Mesenchymal stem cell (in vitro differentiated cells and primary cell): ENCODE measurements around the gene GRHL1.

Experiments used
- DNase-seq: peaks from one replicate; pipeline ENCODE4 v3.0.0-alpha.2; 2013
- H2AFZ ChIP-seq: one replicate; pipeline ENCODE4 v1.6.1; 2013; ENCODE audit warnings: low read depth, mild to moderate bottlenecking, control low read depth, inconsistent platforms, low read length, moderate library complexity
- H2AK5ac ChIP-seq: 2 replicates; pipeline ENCODE4 v1.6.1; 2013; ENCODE audit warnings: low read length, moderate library complexity, mild to moderate bottlenecking, inconsistent platforms; ENCODE audit not compliant: severe bottlenecking
- H2BK120ac ChIP-seq: one replicate; pipeline ENCODE4 v1.6.1; 2013; ENCODE audit warnings: low read depth, mild to moderate bottlenecking, inconsistent platforms, low read length, moderate library complexity
- H2BK12ac ChIP-seq, 2 experiments: one replicate each; pipeline ENCODE4 v1.6.1; 2013; ENCODE audit warnings: inconsistent platforms in 2 of 2, low read length in 2 of 2, mild to moderate bottlenecking in 2 of 2, moderate library complexity in 2 of 2, control low read depth in 1 of 2
- H2BK15ac ChIP-seq: one replicate; pipeline ENCODE4 v1.6.1; 2013; ENCODE audit warnings: mild to moderate bottlenecking, low read depth, inconsistent platforms; ENCODE audit not compliant: poor library complexity, severe bottlenecking
- H2BK5ac ChIP-seq: 2 replicates; pipeline ENCODE4 v1.6.1; 2013; ENCODE audit warnings: low read depth, mild to moderate bottlenecking, low read length, control low read depth, inconsistent platforms; ENCODE audit not compliant: poor library complexity, severe bottlenecking
- H3K14ac ChIP-seq, 2 experiments: one replicate each; pipeline ENCODE4 v1.6.1; 2013; ENCODE audit warnings: inconsistent platforms in 2 of 2, low read length in 2 of 2, control low read depth in 1 of 2, mild to moderate bottlenecking in 1 of 2, moderate library complexity in 1 of 2
- H3K18ac ChIP-seq, 2 experiments: one replicate each; pipeline ENCODE4 v1.6.1; 2013; ENCODE audit warnings: inconsistent platforms in 2 of 2, low read length in 2 of 2, control low read depth in 1 of 2, low read depth in 1 of 2, mild to moderate bottlenecking in 1 of 2
- H3K23ac ChIP-seq, 2 experiments: one replicate each; pipeline ENCODE4 v1.6.1; 2013; ENCODE audit warnings: inconsistent platforms in 2 of 2, low read length in 2 of 2, mild to moderate bottlenecking in 2 of 2, moderate library complexity in 2 of 2, control low read depth in 1 of 2
- H3K27ac ChIP-seq: 2 replicates; pipeline ENCODE4 v1.5.1; 2013; ENCODE audit warnings: mild to moderate bottlenecking, moderate library complexity, low read length, control low read depth, inconsistent platforms; ENCODE audit not compliant: poor library complexity, severe bottlenecking
- H3K27me3 ChIP-seq, 2 experiments: 2 replicates each; pipeline versions ENCODE4 v1.6.1 to v1.7.0; 2013; ENCODE audit warnings: low read length in 2 of 2, mild to moderate bottlenecking in 2 of 2, moderate library complexity in 2 of 2, control low read depth in 1 of 2, inconsistent platforms in 1 of 2; ENCODE audit not compliant: control insufficient read depth in 1 of 2, insufficient read depth in 1 of 2
- H3K36me3 ChIP-seq, 2 experiments: 2 replicates each; pipeline versions ENCODE4 v1.6.1 to v1.7.0; 2013; ENCODE audit warnings: low read length in 2 of 2, control low read depth in 1 of 2, inconsistent platforms in 1 of 2, low read depth in 1 of 2, mild to moderate bottlenecking in 1 of 2; ENCODE audit not compliant: insufficient read depth in 2 of 2, control insufficient read depth in 1 of 2
- H3K4ac ChIP-seq, 2 experiments: one replicate each; pipeline ENCODE4 v1.6.1; 2013; ENCODE audit warnings: inconsistent platforms in 2 of 2, low read length in 2 of 2, mild to moderate bottlenecking in 2 of 2, moderate library complexity in 2 of 2, control low read depth in 1 of 2, low read depth in 1 of 2
- H3K4me1 ChIP-seq: 2 replicates; pipeline ENCODE4 v1.6.1; 2013; ENCODE audit warnings: low read depth, low read length, control low read depth; ENCODE audit not compliant: control insufficient read depth, insufficient read depth
- H3K4me2 ChIP-seq: 2 replicates; pipeline ENCODE4 v1.6.1; 2013; ENCODE audit warnings: low read length, mild to moderate bottlenecking, inconsistent platforms; ENCODE audit not compliant: poor library complexity, severe bottlenecking
- H3K4me3 ChIP-seq, 2 experiments: 2 replicates each; pipeline versions ENCODE4 v1.5.1 to v1.7.0; 2013; ENCODE audit warnings: low read length in 2 of 2, mild to moderate bottlenecking in 2 of 2, control low read depth in 1 of 2, low read depth in 1 of 2; ENCODE audit not compliant: insufficient read depth in 1 of 2
- H3K79me1 ChIP-seq: replicated peaks from 2 replicates; pipeline ENCODE4 v1.6.1; 2013; ENCODE audit warnings: mild to moderate bottlenecking, control low read depth, low read length, inconsistent platforms; ENCODE audit not compliant: poor library complexity, severe bottlenecking
- H3K9ac ChIP-seq: 2 replicates; pipeline ENCODE4 v1.7.0; 2013; ENCODE audit warnings: mild to moderate bottlenecking, low read length, moderate library complexity
- H3K9me3 ChIP-seq: 2 replicates; pipeline ENCODE4 v1.7.0; 2013; ENCODE audit warnings: mild to moderate bottlenecking, low read length; ENCODE audit not compliant: control insufficient read depth
- H4K8ac ChIP-seq: one replicate; pipeline ENCODE4 v1.6.1; 2013; ENCODE audit warnings: inconsistent platforms, mild to moderate bottlenecking, low read length, moderate library complexity
- H4K91ac ChIP-seq: one replicate; pipeline ENCODE4 v1.6.1; 2013; ENCODE audit warnings: mild to moderate bottlenecking, low read length, inconsistent platforms
- WGBS: methylation state at CpG from one replicate; pipeline ENCODE4 v1.1.7; 2013; ENCODE audit warnings: mixed read lengths; 5-methylcytosine and 5-hydroxymethylcytosine counted together

The GRHL1 gene

DNA sequence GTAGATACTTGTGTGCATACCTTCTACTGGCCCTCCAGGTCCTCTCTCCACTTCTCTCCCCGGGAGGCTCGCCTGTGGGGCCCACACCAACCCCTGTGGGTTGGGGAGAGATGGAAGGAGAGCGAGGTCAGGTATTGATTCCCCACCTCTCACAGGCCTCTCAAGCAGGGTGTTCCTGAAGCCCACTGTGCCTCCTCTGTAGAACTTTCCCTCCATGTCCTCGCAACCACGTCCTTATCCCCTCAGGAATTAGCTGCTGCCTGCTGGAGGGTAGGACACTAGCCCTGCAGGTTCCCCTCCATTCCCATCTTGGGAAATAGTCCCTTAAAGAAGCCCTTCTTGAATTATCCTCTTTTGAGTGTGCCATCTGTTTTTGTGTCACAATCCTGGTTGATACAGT is 52.9 kb downstream of the GRHL1 start:
- peaks cover 9% of the 10 kb centered on the region for H3K4me1 ChIP-seq
- H3K18ac ChIP-seq, result no peak overlapping the region
- H4K8ac ChIP-seq, result no peak overlapping the region
- no peak overlapping the region for H3K9ac ChIP-seq
- no peak overlapping the region for H3K4me2 ChIP-seq
- no peak overlapping the region for H3K14ac ChIP-seq
- no peaks in the 10 kb centered on the region for H3K9me3 ChIP-seq
- no peak overlapping the region for H2BK120ac ChIP-seq
- H3K4ac ChIP-seq, result no peak overlapping the region
- no peaks in the 10 kb centered on the region for H3K79me1 ChIP-seq
- H2BK5ac ChIP-seq, result no peak overlapping the region
- no peak for DNase-seq
- no peak overlapping the region for H4K91ac ChIP-seq
- H3K27ac ChIP-seq, result no peak overlapping the region
- no peak overlapping the region for H3K4me3 ChIP-seq
- 89% methylated on average over 5 of the region's 5 CpGs for WGBS
- H3K36me3 ChIP-seq, result no peaks in the 10 kb centered on the region
- H2BK15ac ChIP-seq, result no peak overlapping the region
- no peak overlapping the region for H2AK5ac ChIP-seq
- H3K27me3 ChIP-seq, result no peaks in the 10 kb centered on the region
- H2BK12ac ChIP-seq, result no peak overlapping the region
- no peak overlapping the region for H3K23ac ChIP-seq
- H2AFZ ChIP-seq, result no peak overlapping the region

DNA sequence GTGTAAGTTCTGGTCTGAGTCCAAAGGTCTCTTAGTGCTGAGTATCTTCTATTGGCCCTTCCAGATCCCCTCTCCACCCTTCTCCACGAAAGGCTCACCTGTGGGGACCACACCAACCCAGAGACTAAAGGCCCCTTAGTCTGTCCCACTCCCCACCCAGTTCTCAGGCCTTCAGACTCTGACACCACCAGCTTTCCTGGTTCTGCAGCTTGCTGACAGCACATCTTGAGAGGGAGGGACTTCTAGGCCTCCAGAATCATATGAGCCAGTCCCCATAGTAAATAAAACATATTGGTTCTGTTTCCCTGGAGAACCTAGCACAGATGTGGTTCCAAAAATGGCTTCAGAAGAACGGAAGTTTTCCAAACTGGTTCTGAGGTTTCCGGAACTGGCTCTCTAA is 53.3 kb downstream of the GRHL1 start:
- Histone ChIP-seq H3K36me3 (no peaks in the 10 kb centered on the region), H3K27me3 (no peaks in the 10 kb centered on the region), H2BK120ac (no peak overlapping the region), H2BK5ac (no peak overlapping the region), H2AFZ (no peak overlapping the region), H3K9ac (no peak overlapping the region), H2BK15ac (no peak overlapping the region), H3K4me3 (no peak overlapping the region), H3K23ac (no peak overlapping the region), H4K8ac (no peak overlapping the region), H3K4me1 (peaks cover 11% of the 10 kb centered on the region), H3K27ac (no peak overlapping the region), H3K9me3 (no peaks in the 10 kb centered on the region), H3K18ac (no peak overlapping the region), H3K4me2 (no peak overlapping the region), H3K79me1 (no peaks in the 10 kb centered on the region), H2BK12ac (no peak overlapping the region), H3K14ac (no peak overlapping the region), H3K4ac (no peak overlapping the region), H4K91ac (no peak overlapping the region), H2AK5ac (no peak overlapping the region)
- 72% methylated on average over 3 of the region's 3 CpGs for WGBS
- no peak for DNase-seq

GRCh38 chr2:10005461-10006235 is 54.2 kb downstream of the GRHL1 start:
- no peak overlapping the region for H2BK5ac ChIP-seq
- H3K79me1 ChIP-seq, result no peaks in the 10 kb centered on the region
- no peak overlapping the region for H2BK12ac ChIP-seq
- no peak for DNase-seq
- H2BK15ac ChIP-seq, result no peak overlapping the region
- no peak overlapping the region for H3K18ac ChIP-seq
- peaks cover 19% of the 10 kb centered on the region for H3K4me1 ChIP-seq
- H3K9ac ChIP-seq, result no peak overlapping the region
- 97% methylated on average over 17 of the region's 17 CpGs for WGBS
- no peak overlapping the region for H3K27ac ChIP-seq
- H3K36me3 ChIP-seq, result peaks cover 0 to 3% of the 10 kb centered on the region in 2 experiments
- H3K14ac ChIP-seq, result no peak overlapping the region
- no peak overlapping the region for H2AK5ac ChIP-seq
- no peak overlapping the region for H3K4me3 ChIP-seq
- no peak overlapping the region for H2BK120ac ChIP-seq
- no peak overlapping the region for H3K23ac ChIP-seq
- no peak overlapping the region for H3K4ac ChIP-seq
- H3K9me3 ChIP-seq, result no peaks in the 10 kb centered on the region
- H4K8ac ChIP-seq, result no peak overlapping the region
- no peak overlapping the region for H2AFZ ChIP-seq
- H4K91ac ChIP-seq, result no peak overlapping the region
- H3K4me2 ChIP-seq, result no peak overlapping the region
- H3K27me3 ChIP-seq, result no peaks in the 10 kb centered on the region

GRCh38 chr2:10006236-10007161 is 55.0 kb downstream of the GRHL1 start:
- Histone ChIP-seq H2BK120ac (no peak overlapping the region), H3K4me2 (no peak overlapping the region), H2BK12ac (peak overlapping the region in 1 of 2 experiments; percentile 17), H4K91ac (no peak overlapping the region), H2BK15ac (no peak overlapping the region), H3K27ac (no peak overlapping the region), H2BK5ac (no peak overlapping the region), H3K9me3 (no peaks in the 10 kb centered on the region), H3K9ac (no peak overlapping the region), H3K14ac (no peak overlapping the region), H3K4me1 (peaks cover 22% of the 10 kb centered on the region), H3K18ac (no peak overlapping the region), H3K4ac (no peak overlapping the region), H3K79me1 (no peaks in the 10 kb centered on the region), H3K4me3 (no peak overlapping the region), H3K23ac (no peak overlapping the region), H3K36me3 (peaks cover 0 to 3% of the 10 kb centered on the region in 2 experiments), H2AK5ac (no peak overlapping the region), H3K27me3 (no peaks in the 10 kb centered on the region), H2AFZ (no peak overlapping the region), H4K8ac (no peak overlapping the region)
- no peak for DNase-seq
- 92% methylated on average over 63 of the region's 64 CpGs for WGBS
